Measurements from ENCODE around the gene POFUT2. TPM values are rescaled to one million over a fixed set of nuclear protein-coding genes. Genes with fewer than 3 reads are reported as not detected.

POFUT2 gene
- total RNA-seq, 4 donors from 2014 or later = 6.2 to 49.7 (median 24.6) TPM

DNA sequence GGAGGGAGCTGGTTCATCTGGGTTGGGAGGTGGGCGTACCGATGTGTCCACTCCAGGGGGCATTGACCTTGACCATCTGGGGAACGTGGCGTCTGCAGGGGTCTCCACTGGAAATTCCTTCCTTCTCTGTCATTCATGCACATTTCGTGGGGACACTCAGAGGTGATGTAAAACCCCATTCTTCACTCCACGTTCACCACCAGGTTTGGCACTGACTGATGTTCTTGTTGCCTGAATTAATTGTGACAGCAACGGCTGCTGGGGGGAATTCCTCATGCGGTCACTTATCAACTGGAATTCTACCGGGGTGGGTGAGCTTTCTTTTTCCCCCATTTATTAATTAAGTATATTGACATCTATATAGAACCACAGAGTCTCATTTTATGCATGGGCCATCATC lies 18.1 kb upstream of the POFUT2 start:
- H3K4me1 ChIP-seq = peaks cover 10 to 37% of the 10 kb centered on the region in 2 donors
- no peaks in the 10 kb centered on the region for H3K9me3 ChIP-seq
- no peaks in the 10 kb centered on the region for H3K27me3 ChIP-seq
- DNase-seq = peak in 1 of 2 donors; percentile 16
- H3K36me3 ChIP-seq = no peaks in the 10 kb centered on the region
- intact Hi-C loops (cut with DNase I; ENCODE audit: low total_unique reads) = no loop called here
- H3K27ac ChIP-seq = peak overlapping the region in 1 of 2 donors; percentile 75
- TF ChIP-seq, protein P1, sequence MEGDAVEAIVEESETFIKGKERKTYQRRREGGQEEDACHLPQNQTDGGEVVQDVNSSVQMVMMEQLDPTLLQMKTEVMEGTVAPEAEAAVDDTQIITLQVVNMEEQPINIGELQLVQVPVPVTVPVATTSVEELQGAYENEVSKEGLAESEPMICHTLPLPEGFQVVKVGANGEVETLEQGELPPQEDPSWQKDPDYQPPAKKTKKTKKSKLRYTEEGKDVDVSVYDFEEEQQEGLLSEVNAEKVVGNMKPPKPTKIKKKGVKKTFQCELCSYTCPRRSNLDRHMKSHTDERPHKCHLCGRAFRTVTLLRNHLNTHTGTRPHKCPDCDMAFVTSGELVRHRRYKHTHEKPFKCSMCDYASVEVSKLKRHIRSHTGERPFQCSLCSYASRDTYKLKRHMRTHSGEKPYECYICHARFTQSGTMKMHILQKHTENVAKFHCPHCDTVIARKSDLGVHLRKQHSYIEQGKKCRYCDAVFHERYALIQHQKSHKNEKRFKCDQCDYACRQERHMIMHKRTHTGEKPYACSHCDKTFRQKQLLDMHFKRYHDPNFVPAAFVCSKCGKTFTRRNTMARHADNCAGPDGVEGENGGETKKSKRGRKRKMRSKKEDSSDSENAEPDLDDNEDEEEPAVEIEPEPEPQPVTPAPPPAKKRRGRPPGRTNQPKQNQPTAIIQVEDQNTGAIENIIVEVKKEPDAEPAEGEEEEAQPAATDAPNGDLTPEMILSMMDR (IDR thresholded peaks at IDR 0.05) = no peak
- no peak for TF ChIP-seq POLR2A (IDR thresholded peaks at IDR 0.05)
- H3K4me3 ChIP-seq = no peak overlapping the region

DNA sequence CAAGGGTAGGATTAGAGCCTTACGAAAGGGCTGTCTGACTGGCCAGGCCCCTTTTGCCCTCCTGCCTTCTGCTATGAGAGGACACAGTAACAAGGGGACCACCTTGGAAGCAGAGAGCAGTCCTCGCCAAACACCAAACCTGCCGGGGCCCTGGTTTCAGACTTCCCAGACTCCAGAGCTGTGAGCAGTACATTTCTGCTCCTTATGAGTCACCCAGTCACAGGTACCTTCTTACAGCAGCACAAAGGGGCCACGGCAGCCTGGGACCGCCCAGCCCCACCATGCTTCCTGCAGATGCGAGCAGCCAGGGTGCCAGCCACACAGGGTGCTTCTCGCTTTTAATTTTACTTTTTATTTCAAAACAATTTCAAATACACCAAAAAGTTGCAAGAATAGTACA lies 17.2 kb upstream of the POFUT2 start:
- no peak overlapping the region for H3K27ac ChIP-seq
- no peak overlapping the region for H3K4me3 ChIP-seq
- no peak for TF ChIP-seq POLR2A (IDR thresholded peaks at IDR 0.05)
- TF ChIP-seq, protein P1 (IDR thresholded peaks at IDR 0.05) = no peak
- DNase-seq = peak in 1 of 2 donors; percentile 17
- intact Hi-C loops (cut with DNase I; ENCODE audit: low total_unique reads) = no loop called here
- peaks cover 9 to 37% of the 10 kb centered on the region in 2 donors for H3K4me1 ChIP-seq
- H3K36me3 ChIP-seq = no peaks in the 10 kb centered on the region
- no peaks in the 10 kb centered on the region for H3K9me3 ChIP-seq
- H3K27me3 ChIP-seq = no peaks in the 10 kb centered on the region

DNA sequence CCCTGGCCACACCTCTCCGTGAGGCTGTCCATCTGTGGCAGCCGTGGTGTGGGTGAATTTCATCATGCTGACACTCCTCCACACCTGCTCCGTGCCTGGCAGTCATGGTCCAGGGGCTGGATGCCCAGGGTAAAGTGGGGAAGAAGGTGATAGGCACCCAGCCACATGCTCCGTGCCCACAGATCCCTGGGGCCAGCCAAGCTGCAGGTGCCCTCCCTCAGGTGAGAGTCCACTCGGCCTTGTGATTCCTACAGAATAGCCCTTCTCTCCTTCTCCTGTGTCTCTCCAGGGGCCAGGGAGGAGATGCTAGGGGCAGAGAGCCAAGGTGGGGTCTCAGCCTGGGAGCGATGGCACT lies 16.8 kb upstream of the POFUT2 start:
- Histone ChIP-seq H3K27ac (no peak overlapping the region), H3K36me3 (no peaks in the 10 kb centered on the region), H3K27me3 (no peaks in the 10 kb centered on the region), H3K4me3 (no peak overlapping the region), H3K9me3 (no peaks in the 10 kb centered on the region), H3K4me1 (peaks cover 4 to 32% of the 10 kb centered on the region in 2 donors)
- peak in 1 of 2 donors; percentile 15 for DNase-seq
- intact Hi-C loops (cut with DNase I; ENCODE audit: low total_unique reads) = no loop called here
- TF ChIP-seq, protein P1 (IDR thresholded peaks at IDR 0.05) = no peak
- TF ChIP-seq POLR2A (IDR thresholded peaks at IDR 0.05) = no peak

DNA sequence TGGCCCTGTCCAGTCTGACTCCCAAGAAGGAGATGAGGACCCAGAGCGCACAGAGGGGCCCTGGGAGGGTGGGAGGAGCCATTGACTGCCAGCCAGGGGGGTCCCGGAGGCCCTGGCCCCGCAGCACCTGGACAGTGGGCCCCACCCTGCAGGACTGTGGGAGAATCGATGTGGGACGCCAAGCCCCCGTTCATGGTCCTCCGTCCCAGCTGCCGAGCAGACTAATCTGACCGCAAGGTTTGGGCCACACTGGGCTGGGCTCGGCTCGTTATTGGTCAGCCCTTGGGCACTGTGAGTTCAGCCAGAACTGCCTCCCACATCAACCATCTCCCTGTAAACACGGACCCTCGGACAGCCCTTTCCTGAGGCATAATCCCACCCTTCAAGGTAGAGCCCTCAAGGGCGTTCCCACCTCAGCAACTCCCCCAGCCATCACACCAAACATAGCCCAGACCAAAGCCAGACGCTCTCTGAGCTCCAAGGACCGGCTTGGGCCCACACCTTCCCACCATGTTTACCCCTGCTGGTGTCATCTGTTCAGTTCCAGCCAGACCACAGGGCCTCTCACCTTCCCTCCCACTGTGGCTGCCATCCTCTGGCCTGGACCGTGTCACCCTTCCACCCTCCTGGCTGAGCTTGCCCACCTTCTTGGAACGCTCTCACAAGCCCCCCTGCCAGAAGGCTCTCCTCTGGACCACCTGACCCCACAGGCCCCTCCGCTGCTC lies 16.2 kb upstream of the POFUT2 start:
- DNase-seq = peak in 1 of 2 donors; percentile 16
- intact Hi-C loops (cut with DNase I; ENCODE audit: low total_unique reads) = no loop called here
- TF ChIP-seq POLR2A (IDR thresholded peaks at IDR 0.05) = no peak
- TF ChIP-seq, protein P1 (IDR thresholded peaks at IDR 0.05) = no peak

DNA sequence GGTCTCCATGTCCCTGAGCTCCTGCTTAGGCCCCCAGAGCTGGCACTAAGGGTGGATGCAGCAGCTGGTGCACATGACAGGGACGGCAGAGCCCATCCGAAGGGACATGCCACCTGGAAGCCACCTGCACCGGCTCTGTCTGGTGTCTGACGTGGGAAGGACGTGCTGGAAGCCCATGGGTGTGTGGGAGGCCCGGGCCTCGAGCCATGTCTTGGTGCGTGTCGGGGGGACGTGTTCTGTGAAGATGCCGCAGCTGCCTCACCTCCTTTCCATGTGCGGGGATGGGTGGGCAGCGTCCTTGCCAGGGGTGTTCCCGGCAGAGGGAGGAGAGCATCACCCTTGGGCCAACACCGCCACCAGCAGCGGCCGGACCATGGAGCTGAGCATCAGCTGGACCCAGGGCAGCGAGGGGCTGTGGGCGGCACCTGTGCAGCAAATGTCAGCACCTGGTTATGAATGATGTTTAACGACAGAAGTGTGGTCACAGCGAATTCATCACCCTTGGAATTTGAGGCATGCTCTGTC lies 15.5 kb upstream of the POFUT2 start:
- Histone ChIP-seq H3K4me1 (peaks cover 0 to 19% of the 10 kb centered on the region in 2 donors), H3K27ac (peak overlapping the region in 1 of 2 donors; percentile 72)

More for the DNA sequence above, 16.2 kb upstream of the POFUT2 start:
- no peaks in the 10 kb centered on the region for H3K27me3 ChIP-seq
- H3K36me3 ChIP-seq = no peaks in the 10 kb centered on the region
- H3K9me3 ChIP-seq = no peaks in the 10 kb centered on the region
- H3K27ac ChIP-seq = no peak overlapping the region
- H3K4me3 ChIP-seq = no peak overlapping the region
- peaks cover 0 to 26% of the 10 kb centered on the region in 2 donors for H3K4me1 ChIP-seq

More for the DNA sequence above, 15.5 kb upstream of the POFUT2 start:
- no peak overlapping the region for H3K4me3 ChIP-seq
- H3K9me3 ChIP-seq = no peaks in the 10 kb centered on the region
- no peaks in the 10 kb centered on the region for H3K36me3 ChIP-seq
- DNase-seq = peak in 1 of 2 donors; percentile 22
- intact Hi-C loops (cut with DNase I; ENCODE audit: low total_unique reads) = no loop called here
- no peaks in the 10 kb centered on the region for H3K27me3 ChIP-seq
- TF ChIP-seq POLR2A (IDR thresholded peaks at IDR 0.05) = no peak
- TF ChIP-seq, protein P1 (IDR thresholded peaks at IDR 0.05) = no peak
